Sigmoid colon (tissue), 7 donors: Measurements from ENCODE around the gene FEZF1. TPM values are rescaled to one million over a fixed set of nuclear protein-coding genes. Genes with fewer than 3 reads are reported as not detected.

ENCODE experiments used
- DNase-seq: peaks from one replicate; pipeline ENCODE4 v3.0.0-alpha.2; 2019
- H3K27ac ChIP-seq, 4 donors: fragments of 200-600 bp; sonication (generic); one replicate each; pipeline ENCODE4 v1.5.1; 2016 to 2019; ENCODE audit warnings: mild to moderate bottlenecking in 1 of 4
- H3K27me3 ChIP-seq, 3 donors: fragments of 200-600 bp; sonication (generic); one replicate each; pipeline ENCODE4 v1.5.1; 2019; ENCODE audit warnings: mild to moderate bottlenecking in 1 of 3
- H3K36me3 ChIP-seq, 4 donors: fragments of 200-600 bp; sonication (generic); one replicate each; pipeline ENCODE4 v1.5.1; 2016 to 2019
- H3K4me1 ChIP-seq, 4 donors: fragments of 200-600 bp; sonication (generic); one replicate each; pipeline ENCODE4 v1.5.1; 2017 to 2019
- H3K4me3 ChIP-seq, 4 donors: fragments of 200-600 bp; sonication (generic); one replicate each; pipeline ENCODE4 v1.5.1; 2017 to 2019; ENCODE audit warnings: mild to moderate bottlenecking in 2 of 4, moderate library complexity in 1 of 4
- H3K9me3 ChIP-seq, 4 donors: fragments of 200-600 bp in 3 of 4; sonication (generic) in 3 of 4; one replicate each; pipeline versions ENCODE4 v1.5.1 to v1.6.1; 2013 to 2019
- CTCF ChIP-seq, 4 experiments: fragments of 450-650 bp in 3 of 4; fragments of 200-600 bp in 1 of 4; IDR thresholded peaks; one replicate each; pipeline ENCODE4 v1.5.1; 2016 to 2019; ENCODE audit warnings: antibody characterized with exemption in 4 of 4, mild to moderate bottlenecking in 3 of 4, moderate library complexity in 2 of 4
- EP300 ChIP-seq, 4 donors: sonication (generic); formaldehyde crosslinking; IDR thresholded peaks; one replicate each; pipeline ENCODE4 v1.6.1; 2017; ENCODE audit warnings: antibody characterized with exemption in 4 of 4
- POLR2A ChIP-seq, 2 donors: fragments of 450-650 bp; IDR thresholded peaks; one replicate each; pipeline ENCODE4 v1.6.1; 2016; ENCODE audit warnings: antibody characterized with exemption in 2 of 2, mild to moderate bottlenecking in 2 of 2, moderate library complexity in 2 of 2
- POLR2AphosphoS5 ChIP-seq, 4 donors: sonication (generic); formaldehyde crosslinking; IDR thresholded peaks; one replicate each; pipeline ENCODE4 v1.6.1; 2017; ENCODE audit warnings: antibody characterized with exemption in 4 of 4
- WGBS, 2 donors: extraction: QIAGEN DNeasy Blood & Tissue Kit; methylation state at CpG; one replicate each; pipeline ENCODE4 v1.1.7; 2013; 5-methylcytosine and 5-hydroxymethylcytosine counted together
- intact Hi-C: fragments of 100-400 bp; cut with DNase I; formaldehyde crosslinking; loops from one replicate; pipeline ENCODE4 v1.15.1; 2023
- polyA plus RNA-seq, 3 donors: library from polyadenylated mRNA; stranded (reverse); fragments of 200-250 nt; gene quantifications; one replicate each; pipeline ENCODE4 v1.2.3, GENCODE V29; 2013
- total RNA-seq, 4 donors: library from RNA; depleted of rRNA; stranded (reverse); fragments of >200 nt; gene quantifications; one replicate each; pipeline ENCODE4 v1.1.0, GENCODE V29; 2016
- donor health status: healthy with polysubstance abuse.
- donor health status: Bipolar disorder and iron deficiency.
- donor health status: healthy.

FEZF1 gene
- total and polyA plus RNA-seq, 7 donors, result not detected

- no peak overlapping the region for H3K27ac ChIP-seq
- TF ChIP-seq CTCF (IDR thresholded peaks at IDR 0.05) (no peak), EP300 (IDR thresholded peaks at IDR 0.05) (no peak), POLR2AphosphoS5 (IDR thresholded peaks at IDR 0.05) (no peak), POLR2A (IDR thresholded peaks at IDR 0.05) (no peak)
- H3K9me3 ChIP-seq, result no peaks in the 10 kb centered on the region
- no peak for DNase-seq
- no peak overlapping the region for H3K4me3 ChIP-seq
- H3K27me3 ChIP-seq, result no peaks in the 10 kb centered on the region
- no peaks in the 10 kb centered on the region for H3K4me1 ChIP-seq
- intact Hi-C loops, result no loop called here
- H3K36me3 ChIP-seq, result no peaks in the 10 kb centered on the region
- WGBS, 2 donors, result 52 to 85% methylated on average over 8 of the region's 8 CpGs
Measured at GRCh38 chr7:122329145-122329802, 24.7 kb upstream of the FEZF1 start.

GRCh38 chr7:122327969-122328368, 23.4 kb upstream of the FEZF1 start:
- H3K27ac ChIP-seq, result no peak overlapping the region
- no peaks in the 10 kb centered on the region for H3K36me3 ChIP-seq
- no peak overlapping the region for H3K4me3 ChIP-seq
- intact Hi-C loops, result no loop called here
- no peaks in the 10 kb centered on the region for H3K9me3 ChIP-seq
- H3K4me1 ChIP-seq, result no peaks in the 10 kb centered on the region
- 12 to 55% methylated on average over 3 of the region's 3 CpGs for WGBS, 2 donors
- H3K27me3 ChIP-seq, result no peaks in the 10 kb centered on the region
- DNase-seq, result no peak
- TF ChIP-seq POLR2A (IDR thresholded peaks at IDR 0.05), result no peak
- TF ChIP-seq CTCF (IDR thresholded peaks at IDR 0.05), result no peak
- TF ChIP-seq EP300 (IDR thresholded peaks at IDR 0.05), result no peak
- TF ChIP-seq POLR2AphosphoS5 (IDR thresholded peaks at IDR 0.05), result no peak

GRCh38 chr7:122316467-122317388, 12.2 kb upstream of the FEZF1 start:
- Histone ChIP-seq H3K36me3 (no peaks in the 10 kb centered on the region), H3K27me3 (peaks cover 18 to 65% (median 54%) of the 10 kb centered on the region in 3 donors), H3K4me1 (peaks cover 0 to 17% (median 16%) of the 10 kb centered on the region in 4 donors), H3K9me3 (no peaks in the 10 kb centered on the region), H3K4me3 (no peak overlapping the region), H3K27ac (no peak overlapping the region)
- no peak for DNase-seq
- intact Hi-C loops, result no loop called here
- TF ChIP-seq POLR2AphosphoS5 (IDR thresholded peaks at IDR 0.05) (no peak), CTCF (IDR thresholded peaks at IDR 0.05) (no peak), EP300 (IDR thresholded peaks at IDR 0.05) (no peak), POLR2A (IDR thresholded peaks at IDR 0.05) (no peak)
- 5% methylated on average over 71 of the region's 71 CpGs for WGBS, 2 donors

GRCh38 chr7:122315507-122316466, 11.2 kb upstream of the FEZF1 start:
- intact Hi-C loops, result no loop called here
- Histone ChIP-seq H3K27me3 (peaks cover 27 to 74% (median 63%) of the 10 kb centered on the region in 3 donors), H3K4me1 (peaks cover 0 to 26% (median 22%) of the 10 kb centered on the region in 4 donors), H3K36me3 (no peaks in the 10 kb centered on the region), H3K27ac (no peak overlapping the region), H3K9me3 (no peaks in the 10 kb centered on the region), H3K4me3 (no peak overlapping the region)
- 8 to 15% methylated on average over 25 of the region's 25 CpGs for WGBS, 2 donors
- no peak for DNase-seq
- TF ChIP-seq POLR2A (IDR thresholded peaks at IDR 0.05), result no peak
- TF ChIP-seq CTCF (IDR thresholded peaks at IDR 0.05), result no peak
- no peak for TF ChIP-seq EP300 (IDR thresholded peaks at IDR 0.05)
- TF ChIP-seq POLR2AphosphoS5 (IDR thresholded peaks at IDR 0.05), result no peak
